DND-41 (cell line): ENCODE results near the gene SP100.
"Not testable (repeated sequence)": the region's sequence is repeated elsewhere in the genome, so short reads cannot be mapped to it uniquely, and the experiment has no call there.

Source experiments
- ATAC-seq: fragments of 200-7000 bp; cut with Tn5 transposase; 3 replicates; pipeline ENCODE4 v1.9.1; 2021; ENCODE audit warnings: low read depth; ENCODE audit not compliant: insufficient read depth
- DNase-seq: peaks from one replicate; pipeline ENCODE4 v3.0.0-alpha.2; 2020
- H2AFZ ChIP-seq: 2 replicates; pipeline ENCODE4 v1.6.0; 2012; ENCODE audit warnings: low read depth, low read length
- H3K27ac ChIP-seq: 2 replicates; pipeline ENCODE4 v1.5.1; 2012; ENCODE audit warnings: low read length, inconsistent platforms
- H3K27me3 ChIP-seq: fragments of 200-600 bp; sonication (generic); 2 replicates; pipeline ENCODE4 v1.6.0; 2012; ENCODE audit warnings: low read length, mild to moderate bottlenecking, inconsistent platforms; ENCODE audit not compliant: insufficient read depth, poor library complexity
- H3K36me3 ChIP-seq: 2 replicates; pipeline ENCODE4 v1.5.1; 2012; ENCODE audit warnings: low read length, inconsistent platforms; ENCODE audit not compliant: insufficient read depth
- H3K4me1 ChIP-seq: 2 replicates; pipeline ENCODE4 v1.5.1; 2012; ENCODE audit warnings: mild to moderate bottlenecking, low read length; ENCODE audit not compliant: insufficient read depth
- H3K4me2 ChIP-seq: 2 replicates; pipeline ENCODE4 v1.6.0; 2012; ENCODE audit warnings: mild to moderate bottlenecking, moderate library complexity, low read length, inconsistent platforms; ENCODE audit not compliant: insufficient read depth
- H3K4me3 ChIP-seq, 2 experiments: fragments of 200-600 bp in 1 of 2; shearing (Covaris generic) in 1 of 2; 2 replicates each; pipeline ENCODE4 v1.5.1; 2012 to 2016; ENCODE audit warnings: inconsistent platforms in 2 of 2, low read length in 2 of 2, mild to moderate bottlenecking in 2 of 2, low read depth in 1 of 2, moderate library complexity in 1 of 2
- H3K79me2 ChIP-seq: 2 replicates; pipeline ENCODE4 v1.6.0; 2012; ENCODE audit warnings: low read length, inconsistent platforms; ENCODE audit not compliant: insufficient read depth
- H3K9ac ChIP-seq: 2 replicates; pipeline ENCODE4 v1.6.0; 2012; ENCODE audit warnings: low read depth, mild to moderate bottlenecking, inconsistent platforms, low read length, moderate library complexity
- H3K9me3 ChIP-seq: 2 replicates; pipeline ENCODE4 v1.5.1; 2012; ENCODE audit warnings: low read length, moderate library complexity, mild to moderate bottlenecking, inconsistent platforms; ENCODE audit not compliant: insufficient read depth, severe bottlenecking
- H4K20me1 ChIP-seq: 2 replicates; pipeline ENCODE4 v1.6.0; 2012; ENCODE audit warnings: low read length; ENCODE audit not compliant: insufficient read depth
- EZH2 ChIP-seq: IDR thresholded peaks from 3 replicates; pipeline ENCODE4 v1.6.1; 2012; ENCODE audit warnings: borderline replicate concordance, low read depth, mild to moderate bottlenecking, moderate library complexity, low read length, inconsistent platforms; ENCODE audit not compliant: severe bottlenecking
- TF ChIP-seq, protein P1 (sequence below): IDR thresholded peaks from 2 replicates; pipeline ENCODE4 v1.5.1; 2012; ENCODE audit warnings: borderline replicate concordance, low read length, moderate library complexity, mild to moderate bottlenecking; ENCODE audit not compliant: poor library complexity, severe bottlenecking; ENCODE audit errors: extremely low read depth

SP100 gene

DNA sequence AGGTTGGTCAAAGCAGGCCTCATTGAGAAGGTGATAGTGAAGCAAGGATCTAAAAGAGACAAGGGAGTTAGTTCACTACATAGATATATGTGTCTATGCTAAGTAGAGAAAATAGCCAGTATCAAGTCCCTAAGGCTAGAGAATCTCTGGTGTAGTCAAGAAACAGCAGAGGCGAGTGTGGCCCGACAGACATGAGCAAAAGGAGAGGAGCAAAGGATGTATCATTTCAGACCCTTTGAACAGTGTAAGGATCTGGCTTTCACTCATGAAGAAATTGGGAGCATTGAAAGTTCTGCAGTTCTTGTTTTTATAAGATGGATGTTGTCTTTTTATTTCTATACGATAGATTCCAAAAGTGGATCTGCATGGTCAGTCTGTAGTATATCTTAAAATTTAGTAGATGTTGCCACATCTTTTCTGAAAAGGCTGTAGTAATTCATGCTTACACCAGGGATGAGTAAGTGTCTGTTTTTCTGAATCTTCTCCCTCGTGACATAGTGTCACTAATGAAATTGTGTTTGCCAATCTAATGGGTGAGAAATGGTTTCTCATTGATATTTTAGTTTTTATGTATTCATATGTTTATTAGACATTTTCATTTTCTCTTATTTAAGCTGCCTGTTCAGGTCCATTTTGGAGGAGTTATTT, 18.8 kb downstream of the SP100 start:
- no peak overlapping the region for H3K9ac ChIP-seq
- peaks cover 10% of the 10 kb centered on the region; the same call in 1 of the 2 replicates for H4K20me1 ChIP-seq
- H3K9me3 ChIP-seq = peaks cover 22% of the 10 kb centered on the region
- ATAC-seq (no peak), DNase-seq (no peak)
- peaks cover 26% of the 10 kb centered on the region for H3K4me1 ChIP-seq
- H3K36me3 ChIP-seq = peaks cover 43% of the 10 kb centered on the region
- H2AFZ ChIP-seq = no peak overlapping the region
- H3K79me2 ChIP-seq = peaks cover 88% of the 10 kb centered on the region
- no peak for TF ChIP-seq EZH2
- TF ChIP-seq, protein P1, sequence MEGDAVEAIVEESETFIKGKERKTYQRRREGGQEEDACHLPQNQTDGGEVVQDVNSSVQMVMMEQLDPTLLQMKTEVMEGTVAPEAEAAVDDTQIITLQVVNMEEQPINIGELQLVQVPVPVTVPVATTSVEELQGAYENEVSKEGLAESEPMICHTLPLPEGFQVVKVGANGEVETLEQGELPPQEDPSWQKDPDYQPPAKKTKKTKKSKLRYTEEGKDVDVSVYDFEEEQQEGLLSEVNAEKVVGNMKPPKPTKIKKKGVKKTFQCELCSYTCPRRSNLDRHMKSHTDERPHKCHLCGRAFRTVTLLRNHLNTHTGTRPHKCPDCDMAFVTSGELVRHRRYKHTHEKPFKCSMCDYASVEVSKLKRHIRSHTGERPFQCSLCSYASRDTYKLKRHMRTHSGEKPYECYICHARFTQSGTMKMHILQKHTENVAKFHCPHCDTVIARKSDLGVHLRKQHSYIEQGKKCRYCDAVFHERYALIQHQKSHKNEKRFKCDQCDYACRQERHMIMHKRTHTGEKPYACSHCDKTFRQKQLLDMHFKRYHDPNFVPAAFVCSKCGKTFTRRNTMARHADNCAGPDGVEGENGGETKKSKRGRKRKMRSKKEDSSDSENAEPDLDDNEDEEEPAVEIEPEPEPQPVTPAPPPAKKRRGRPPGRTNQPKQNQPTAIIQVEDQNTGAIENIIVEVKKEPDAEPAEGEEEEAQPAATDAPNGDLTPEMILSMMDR = no peak
- H3K4me2 ChIP-seq = no peak overlapping the region
- H3K27ac ChIP-seq = no peak overlapping the region
- no peaks in the 10 kb centered on the region for H3K27me3 ChIP-seq
- H3K4me3 ChIP-seq = no peak overlapping the region

DNA sequence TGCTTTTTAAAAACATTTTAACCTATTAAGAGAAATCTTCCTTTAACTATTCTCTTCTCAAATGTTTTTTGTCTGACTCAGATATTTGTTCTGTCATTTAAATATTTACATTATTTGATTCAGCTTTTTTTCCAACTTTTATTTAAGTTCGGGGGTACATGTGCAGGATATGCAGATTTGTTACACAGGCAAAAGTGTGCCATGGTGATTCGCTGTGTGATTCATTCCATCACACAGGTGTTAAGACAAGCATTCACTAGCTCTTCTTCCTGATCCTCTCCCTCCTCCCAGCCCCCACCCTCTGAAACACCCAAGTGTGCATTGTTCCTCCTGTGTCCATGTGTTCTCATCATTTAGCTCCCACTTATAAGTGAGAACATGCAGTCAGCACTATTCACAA, 19.4 kb downstream of the SP100 start:
- H2AFZ ChIP-seq = no peak overlapping the region
- H3K36me3 ChIP-seq = peaks cover 38% of the 10 kb centered on the region
- H3K27me3 ChIP-seq = no peaks in the 10 kb centered on the region
- no peak overlapping the region for H3K4me3 ChIP-seq
- peaks cover 6% of the 10 kb centered on the region; the same call in 1 of the 2 replicates for H4K20me1 ChIP-seq
- peaks cover 22% of the 10 kb centered on the region for H3K9me3 ChIP-seq
- H3K27ac ChIP-seq = no peak overlapping the region
- no peak overlapping the region for H3K4me2 ChIP-seq
- no peak for ATAC-seq
- no peak for TF ChIP-seq EZH2
- TF ChIP-seq, protein P1 = no peak
- H3K4me1 ChIP-seq = peaks cover 23% of the 10 kb centered on the region
- DNase-seq = no peak
- peaks cover 85% of the 10 kb centered on the region for H3K79me2 ChIP-seq
- H3K9ac ChIP-seq = no peak overlapping the region

DNA sequence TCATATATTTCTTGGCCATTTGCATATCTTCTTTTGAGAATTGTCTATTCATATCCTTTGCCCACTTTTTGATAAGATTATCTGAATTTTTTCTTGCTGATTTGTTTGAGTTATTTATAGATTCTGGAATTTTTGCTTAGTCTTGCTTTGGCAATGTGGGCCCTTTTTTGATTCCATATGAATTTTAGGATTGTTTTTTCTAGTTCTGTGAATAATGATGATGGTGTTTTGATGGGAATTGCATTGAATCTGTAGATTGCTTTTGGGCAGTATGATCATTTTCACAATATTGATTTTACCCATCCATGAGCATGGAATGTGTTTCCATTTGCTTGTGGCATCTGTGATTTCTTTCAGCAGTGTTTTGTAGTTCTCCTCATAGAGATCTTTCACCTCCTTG, 23.1 kb downstream of the SP100 start:
- not testable (repeated sequence) for H3K9ac ChIP-seq, H3K4me2 ChIP-seq, H4K20me1 ChIP-seq, DNase-seq, ATAC-seq, H2AFZ ChIP-seq, H3K27ac ChIP-seq, H3K27me3 ChIP-seq, H3K4me3 ChIP-seq
- peaks cover 79% of the 10 kb centered on the region for H3K79me2 ChIP-seq
- H3K36me3 ChIP-seq = peaks cover 38% of the 10 kb centered on the region
- H3K4me1 ChIP-seq = peaks cover 13% of the 10 kb centered on the region
- H3K9me3 ChIP-seq = peaks cover 13% of the 10 kb centered on the region

DNA sequence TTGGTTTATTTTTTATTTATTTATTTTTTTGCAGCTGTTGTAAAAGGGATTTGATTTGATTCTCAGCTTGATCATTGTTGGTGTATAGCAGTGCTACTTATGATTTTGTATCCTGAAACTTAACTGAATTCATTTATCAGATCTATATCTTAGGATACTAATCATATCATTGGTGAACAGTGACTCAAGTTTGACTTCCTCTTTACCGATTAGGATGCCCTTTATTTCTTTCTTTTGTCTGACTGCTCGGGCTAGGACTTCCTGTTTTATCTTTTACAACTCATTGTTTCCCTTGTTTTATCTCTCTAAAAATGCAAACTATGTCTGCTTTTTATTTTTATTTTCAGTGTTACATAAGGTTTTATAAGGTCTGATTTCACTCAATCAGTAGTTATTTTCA, 23.6 kb downstream of the SP100 start:
- Histone ChIP-seq H3K4me1 (peaks cover 13% of the 10 kb centered on the region), H3K9me3 (peaks cover 13% of the 10 kb centered on the region), H3K27me3 (no peaks in the 10 kb centered on the region), H4K20me1 (no peaks in the 10 kb centered on the region), H3K9ac (no peak overlapping the region), H3K79me2 (peaks cover 78% of the 10 kb centered on the region), H3K36me3 (peaks cover 40% of the 10 kb centered on the region), H3K4me2 (no peak overlapping the region), H3K27ac (no peak overlapping the region), H2AFZ (no peak overlapping the region), H3K4me3 (no peak overlapping the region)
- ATAC-seq (peak; percentile 77), DNase-seq (no peak)
- TF ChIP-seq EZH2 = no peak
- TF ChIP-seq, protein P1 = no peak
